ENCODE results near the gene ST8SIA6.

Gene ST8SIA6

GRCh38 chr10:17272648-17273047, 181.7 kb downstream of the ST8SIA6 start:
- no peak for TF ChIP-seq EP300 (IDR thresholded peaks at IDR 0.05; ENCODE audit: borderline replicate concordance)
- TF ChIP-seq ZBTB7A (IDR thresholded peaks at IDR 0.05; ENCODE audit: low read depth) = no peak
- TF ChIP-seq CREB1 (IDR thresholded peaks at IDR 0.05; ENCODE audit: low read depth) = no peak
- no peak for TF ChIP-seq TCF12 (IDR thresholded peaks at IDR 0.05; ENCODE audit: low read depth)
- no peak for TF ChIP-seq MAX (IDR thresholded peaks at IDR 0.05)
- TF ChIP-seq USF1 (IDR thresholded peaks at IDR 0.05) = no peak
- no peak for TF ChIP-seq EGR1 (IDR thresholded peaks at IDR 0.05)
- TF ChIP-seq CEBPB (IDR thresholded peaks at IDR 0.05) = no peak
- TF ChIP-seq, protein P1, sequence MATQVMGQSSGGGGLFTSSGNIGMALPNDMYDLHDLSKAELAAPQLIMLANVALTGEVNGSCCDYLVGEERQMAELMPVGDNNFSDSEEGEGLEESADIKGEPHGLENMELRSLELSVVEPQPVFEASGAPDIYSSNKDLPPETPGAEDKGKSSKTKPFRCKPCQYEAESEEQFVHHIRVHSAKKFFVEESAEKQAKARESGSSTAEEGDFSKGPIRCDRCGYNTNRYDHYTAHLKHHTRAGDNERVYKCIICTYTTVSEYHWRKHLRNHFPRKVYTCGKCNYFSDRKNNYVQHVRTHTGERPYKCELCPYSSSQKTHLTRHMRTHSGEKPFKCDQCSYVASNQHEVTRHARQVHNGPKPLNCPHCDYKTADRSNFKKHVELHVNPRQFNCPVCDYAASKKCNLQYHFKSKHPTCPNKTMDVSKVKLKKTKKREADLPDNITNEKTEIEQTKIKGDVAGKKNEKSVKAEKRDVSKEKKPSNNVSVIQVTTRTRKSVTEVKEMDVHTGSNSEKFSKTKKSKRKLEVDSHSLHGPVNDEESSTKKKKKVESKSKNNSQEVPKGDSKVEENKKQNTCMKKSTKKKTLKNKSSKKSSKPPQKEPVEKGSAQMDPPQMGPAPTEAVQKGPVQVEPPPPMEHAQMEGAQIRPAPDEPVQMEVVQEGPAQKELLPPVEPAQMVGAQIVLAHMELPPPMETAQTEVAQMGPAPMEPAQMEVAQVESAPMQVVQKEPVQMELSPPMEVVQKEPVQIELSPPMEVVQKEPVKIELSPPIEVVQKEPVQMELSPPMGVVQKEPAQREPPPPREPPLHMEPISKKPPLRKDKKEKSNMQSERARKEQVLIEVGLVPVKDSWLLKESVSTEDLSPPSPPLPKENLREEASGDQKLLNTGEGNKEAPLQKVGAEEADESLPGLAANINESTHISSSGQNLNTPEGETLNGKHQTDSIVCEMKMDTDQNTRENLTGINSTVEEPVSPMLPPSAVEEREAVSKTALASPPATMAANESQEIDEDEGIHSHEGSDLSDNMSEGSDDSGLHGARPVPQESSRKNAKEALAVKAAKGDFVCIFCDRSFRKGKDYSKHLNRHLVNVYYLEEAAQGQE (IDR thresholded peaks at IDR 0.05; ENCODE audit: low read depth) = no peak
- no peak for TF ChIP-seq TAF1 (IDR thresholded peaks at IDR 0.05; ENCODE audit: low read depth)
- no peak for TF ChIP-seq NFIC (IDR thresholded peaks at IDR 0.05)
- TF ChIP-seq TEAD4 (IDR thresholded peaks at IDR 0.05) = no peak
- TF ChIP-seq RAD21 (IDR thresholded peaks at IDR 0.05; ENCODE audit: low read depth) = no peak
- TF ChIP-seq FOXM1 (IDR thresholded peaks at IDR 0.05; ENCODE audit: borderline replicate concordance, low read depth) = no peak
- no peak for TF ChIP-seq YY1 (IDR thresholded peaks at IDR 0.05; ENCODE audit: low read depth)
